CD4-positive, alpha-beta T cell treated with Interleukin-4 for 4 hours (primary cell): ENCODE data around the gene SST.

Source experiments
- DNase-seq: peaks from one replicate; pipeline ENCODE4 v3.0.0-alpha.2; 2020

The SST gene

DNA sequence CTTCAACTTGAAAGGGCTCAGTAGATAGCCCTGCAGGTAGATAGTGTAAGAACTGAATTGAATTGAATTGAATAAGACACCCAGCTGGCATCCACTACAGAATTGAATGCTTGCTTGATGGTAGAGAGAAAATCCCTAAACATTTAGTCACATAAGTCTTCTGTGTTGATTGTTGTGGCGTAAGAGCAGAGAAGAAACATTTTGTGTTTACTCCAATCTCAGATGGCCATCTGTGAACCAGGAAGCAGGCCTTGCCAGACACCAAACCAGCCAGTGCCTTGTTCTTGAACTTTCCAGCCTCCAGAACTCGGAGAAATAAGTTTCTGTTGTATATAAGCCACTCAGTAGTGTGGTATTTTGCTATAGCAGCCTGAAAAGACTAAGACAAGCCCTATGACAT, 43.6 kb downstream of the SST start:
- DNase-seq, result no peak

DNA sequence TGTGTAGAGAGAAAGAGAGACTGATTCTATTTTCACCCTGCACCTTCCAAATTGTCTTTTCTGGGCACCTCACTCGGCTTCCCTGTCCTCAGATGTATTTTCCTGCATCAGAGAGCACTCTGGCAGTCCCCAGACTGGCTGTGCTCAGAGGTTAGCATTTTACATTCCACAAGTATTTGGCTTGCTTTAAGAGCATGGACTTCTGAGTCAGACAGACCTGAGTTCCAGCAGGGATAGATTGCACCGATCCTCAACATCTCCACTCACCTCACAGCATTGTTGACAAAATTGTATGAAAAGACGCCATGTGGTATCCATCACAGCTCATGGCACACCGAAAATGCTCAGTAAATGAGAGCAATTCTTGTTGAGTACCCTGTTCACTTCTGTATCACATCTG, 45.6 kb downstream of the SST start:
- no peak for DNase-seq

DNA sequence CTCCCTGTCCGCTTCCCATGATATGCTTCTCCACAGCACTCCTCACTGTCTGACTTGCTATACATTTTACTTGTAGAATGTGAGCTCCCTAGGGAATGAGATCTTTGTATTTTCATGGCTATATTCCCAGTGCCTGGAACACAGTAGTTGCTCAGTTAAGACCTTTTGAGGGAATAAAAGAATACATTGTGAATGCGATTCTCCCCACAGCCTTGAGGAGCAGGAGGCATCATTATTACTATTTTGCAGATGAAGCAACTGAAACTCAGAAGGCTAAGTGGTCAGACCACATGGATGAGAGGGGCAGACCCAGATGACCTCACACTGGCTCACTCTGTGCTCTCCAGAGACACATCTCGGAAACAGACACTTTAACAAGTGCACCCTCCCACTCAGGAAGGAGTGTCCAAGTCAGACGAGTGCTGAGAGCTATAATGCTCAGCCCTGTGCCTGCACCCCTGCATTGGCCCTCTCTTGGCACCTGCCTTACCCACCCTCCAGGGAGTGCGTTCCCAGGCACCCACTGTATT, 46.8 kb downstream of the SST start:
- DNase-seq, result no peak

DNA sequence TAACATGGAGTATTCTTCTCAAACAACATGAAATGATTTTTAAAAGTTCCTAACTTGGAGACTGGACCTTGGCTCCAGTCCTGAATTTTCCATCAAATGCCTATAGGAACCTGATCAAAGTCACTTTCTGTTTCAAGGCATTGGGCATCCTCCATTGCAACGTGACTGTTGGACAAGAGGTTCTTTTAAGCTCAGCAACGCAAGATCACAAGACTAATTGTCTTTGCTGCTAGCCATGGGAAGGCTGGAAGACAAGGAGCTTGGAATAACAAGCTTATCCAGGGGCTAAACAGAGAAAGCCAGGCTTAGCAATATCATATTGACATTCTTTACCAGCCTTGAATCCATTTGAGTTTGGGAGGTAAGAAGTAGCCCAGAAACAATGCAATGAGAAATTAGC, 48.3 kb downstream of the SST start:
- no peak for DNase-seq

DNA sequence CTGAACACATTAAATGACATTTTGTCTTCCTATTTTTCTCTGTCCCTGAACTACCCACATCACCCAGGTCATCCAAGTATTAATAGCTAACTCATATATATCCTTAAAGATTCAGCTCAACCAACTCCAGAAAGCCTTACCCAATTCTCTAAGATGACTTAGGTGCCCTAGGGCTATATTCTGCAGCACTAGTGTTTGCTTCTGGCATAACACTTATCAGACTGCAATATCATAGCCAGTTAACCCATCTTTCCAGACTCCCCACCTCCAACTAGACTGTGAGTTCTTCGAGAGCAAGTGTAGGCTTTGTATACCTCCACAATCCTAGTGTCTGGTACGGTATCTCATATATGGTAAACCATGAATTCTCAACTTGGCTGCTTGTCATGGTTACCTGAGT, 50.7 kb downstream of the SST start:
- no peak for DNase-seq
